Measurements from ENCODE around the gene TET1. TPM values are rescaled to one million over a fixed set of nuclear protein-coding genes. Genes with fewer than 3 reads are reported as not detected.

TET1 gene
- total and polyA plus RNA-seq, 2 experiments from 2014 or later: 37.2 to 90.5 TPM

DNA sequence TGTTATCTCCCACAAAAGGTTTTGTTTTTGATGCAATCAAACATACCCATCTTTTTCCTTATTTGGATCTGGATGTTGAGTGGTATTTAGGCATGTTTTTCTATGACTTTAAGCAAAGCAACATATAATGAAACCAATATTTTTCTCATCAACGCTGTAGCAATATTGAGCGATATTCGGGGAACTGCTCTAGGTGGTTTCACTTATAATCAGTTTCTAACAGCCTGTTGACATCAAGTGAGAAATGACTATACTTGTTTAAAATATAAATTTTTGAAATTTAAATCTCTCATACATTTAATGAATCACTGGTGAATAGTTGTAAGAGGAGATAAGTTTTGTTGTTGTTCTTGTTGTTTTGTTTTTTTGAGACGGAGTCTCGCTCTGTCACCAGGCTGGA is 108.1 kb downstream of the TET1 start:
- no peak overlapping the region for H3K4me3 Mint-ChIP-seq
- ATAC-seq (no peak), DNase-seq (ENCODE audit: low spot score) (no peak)
- Histone ChIP-seq H3F3A (replicated peaks; ENCODE audit: low read depth) (no peaks in the 10 kb centered on the region; the same call in 1 of the 2 replicates), H3K4me1 (ENCODE audit: insufficient read depth) (no peaks in the 10 kb centered on the region), H2AFZ (no peak overlapping the region), H3K36me3 (ENCODE audit: insufficient read depth) (peaks cover 33% of the 10 kb centered on the region), H4K20me1 (replicated peaks; ENCODE audit: insufficient read depth) (0 out of 2 replicates have a peak, but pooled peaks cover 4% of the 10 kb centered on the region), H3K27ac (ENCODE audit: low read depth) (0 out of 2 replicates have a peak overlapping the region, but pooled peaks have one; percentile 11), H3K4me2 (no peak overlapping the region), H3K79me2 (replicated peaks; ENCODE audit: insufficient read depth) (peaks cover 10% of the 10 kb centered on the region), H3K9me2 (ENCODE audit: insufficient read depth) (no peaks in the 10 kb centered on the region), H3K27me3 (ENCODE audit: insufficient read depth) (no peaks in the 10 kb centered on the region), H3K4me3 (no peak overlapping the region)
- no peaks in the 10 kb centered on the region; the same call in 2 of the 3 replicates for H3K9me3 Mint-ChIP-seq
- no peak overlapping the region for H3K27ac Mint-ChIP-seq
- H3K4me1 Mint-ChIP-seq: no peaks in the 10 kb centered on the region
- H3K36me3 Mint-ChIP-seq (ENCODE audit: low read depth): peaks cover 61% of the 10 kb centered on the region
- TF ChIP-seq ZNF114 (CRISPR knock-in tag; IDR thresholded peaks at IDR 0.05) (no peak), STAT1 (IDR thresholded peaks at IDR 0.05; ENCODE audit: unreplicated experiment) (no peak), ZNF331 (CRISPR knock-in tag; IDR thresholded peaks at IDR 0.05; ENCODE audit: low read depth) (no peak), EZH2phosphoT487 (IDR thresholded peaks at IDR 0.05; ENCODE audit: unreplicated experiment) (no peak), JUNB (IDR thresholded peaks at IDR 0.05; ENCODE audit: unreplicated experiment) (no peak), POLR2AphosphoS5 (IDR thresholded peaks at IDR 0.05; ENCODE audit: low read depth) (no peak), EZH2 (IDR thresholded peaks at IDR 0.05; ENCODE audit: low read depth, unreplicated experiment) (no peak), NANOG (IDR thresholded peaks at IDR 0.05; ENCODE audit: borderline replicate concordance) (no peak), CREB1 (CRISPR knock-in tag; IDR thresholded peaks at IDR 0.05; ENCODE audit: low read depth) (no peak)
- TF ChIP-seq, protein P1, sequence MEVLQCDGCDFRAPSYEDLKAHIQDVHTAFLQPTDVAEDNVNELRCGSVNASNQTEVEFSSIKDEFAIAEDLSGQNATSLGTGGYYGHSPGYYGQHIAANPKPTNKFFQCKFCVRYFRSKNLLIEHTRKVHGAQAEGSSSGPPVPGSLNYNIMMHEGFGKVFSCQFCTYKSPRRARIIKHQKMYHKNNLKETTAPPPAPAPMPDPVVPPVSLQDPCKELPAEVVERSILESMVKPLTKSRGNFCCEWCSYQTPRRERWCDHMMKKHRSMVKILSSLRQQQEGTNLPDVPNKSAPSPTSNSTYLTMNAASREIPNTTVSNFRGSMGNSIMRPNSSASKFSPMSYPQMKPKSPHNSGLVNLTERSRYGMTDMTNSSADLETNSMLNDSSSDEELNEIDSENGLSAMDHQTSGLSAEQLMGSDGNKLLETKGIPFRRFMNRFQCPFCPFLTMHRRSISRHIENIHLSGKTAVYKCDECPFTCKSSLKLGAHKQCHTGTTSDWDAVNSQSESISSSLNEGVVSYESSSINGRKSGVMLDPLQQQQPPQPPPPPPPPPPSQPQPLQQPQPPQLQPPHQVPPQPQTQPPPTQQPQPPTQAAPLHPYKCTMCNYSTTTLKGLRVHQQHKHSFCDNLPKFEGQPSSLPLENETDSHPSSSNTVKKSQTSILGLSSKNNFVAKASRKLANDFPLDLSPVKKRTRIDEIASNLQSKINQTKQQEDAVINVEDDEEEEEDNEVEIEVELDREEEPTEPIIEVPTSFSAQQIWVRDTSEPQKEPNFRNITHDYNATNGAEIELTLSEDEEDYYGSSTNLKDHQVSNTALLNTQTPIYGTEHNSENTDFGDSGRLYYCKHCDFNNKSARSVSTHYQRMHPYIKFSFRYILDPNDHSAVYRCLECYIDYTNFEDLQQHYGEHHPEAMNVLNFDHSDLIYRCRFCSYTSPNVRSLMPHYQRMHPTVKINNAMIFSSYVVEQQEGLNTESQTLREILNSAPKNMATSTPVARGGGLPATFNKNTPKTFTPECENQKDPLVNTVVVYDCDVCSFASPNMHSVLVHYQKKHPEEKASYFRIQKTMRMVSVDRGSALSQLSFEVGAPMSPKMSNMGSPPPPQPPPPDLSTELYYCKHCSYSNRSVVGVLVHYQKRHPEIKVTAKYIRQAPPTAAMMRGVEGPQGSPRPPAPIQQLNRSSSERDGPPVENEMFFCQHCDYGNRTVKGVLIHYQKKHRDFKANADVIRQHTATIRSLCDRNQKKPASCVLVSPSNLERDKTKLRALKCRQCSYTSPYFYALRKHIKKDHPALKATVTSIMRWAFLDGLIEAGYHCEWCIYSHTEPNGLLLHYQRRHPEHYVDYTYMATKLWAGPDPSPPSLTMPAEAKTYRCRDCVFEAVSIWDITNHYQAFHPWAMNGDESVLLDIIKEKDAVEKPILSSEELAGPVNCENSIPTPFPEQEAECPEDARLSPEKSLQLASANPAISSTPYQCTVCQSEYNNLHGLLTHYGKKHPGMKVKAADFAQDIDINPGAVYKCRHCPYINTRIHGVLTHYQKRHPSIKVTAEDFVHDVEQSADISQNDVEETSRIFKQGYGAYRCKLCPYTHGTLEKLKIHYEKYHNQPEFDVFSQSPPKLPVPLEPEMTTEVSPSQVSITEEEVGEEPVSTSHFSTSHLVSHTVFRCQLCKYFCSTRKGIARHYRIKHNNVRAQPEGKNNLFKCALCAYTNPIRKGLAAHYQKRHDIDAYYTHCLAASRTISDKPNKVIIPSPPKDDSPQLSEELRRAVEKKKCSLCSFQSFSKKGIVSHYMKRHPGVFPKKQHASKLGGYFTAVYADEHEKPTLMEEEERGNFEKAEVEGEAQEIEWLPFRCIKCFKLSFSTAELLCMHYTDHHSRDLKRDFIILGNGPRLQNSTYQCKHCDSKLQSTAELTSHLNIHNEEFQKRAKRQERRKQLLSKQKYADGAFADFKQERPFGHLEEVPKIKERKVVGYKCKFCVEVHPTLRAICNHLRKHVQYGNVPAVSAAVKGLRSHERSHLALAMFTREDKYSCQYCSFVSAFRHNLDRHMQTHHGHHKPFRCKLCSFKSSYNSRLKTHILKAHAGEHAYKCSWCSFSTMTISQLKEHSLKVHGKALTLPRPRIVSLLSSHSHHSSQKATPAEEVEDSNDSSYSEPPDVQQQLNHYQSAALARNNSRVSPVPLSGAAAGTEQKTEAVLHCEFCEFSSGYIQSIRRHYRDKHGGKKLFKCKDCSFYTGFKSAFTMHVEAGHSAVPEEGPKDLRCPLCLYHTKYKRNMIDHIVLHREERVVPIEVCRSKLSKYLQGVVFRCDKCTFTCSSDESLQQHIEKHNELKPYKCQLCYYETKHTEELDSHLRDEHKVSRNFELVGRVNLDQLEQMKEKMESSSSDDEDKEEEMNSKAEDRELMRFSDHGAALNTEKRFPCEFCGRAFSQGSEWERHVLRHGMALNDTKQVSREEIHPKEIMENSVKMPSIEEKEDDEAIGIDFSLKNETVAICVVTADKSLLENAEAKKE (CRISPR knock-in tag; IDR thresholded peaks at IDR 0.05): no peak
- TF ChIP-seq, protein P2, sequence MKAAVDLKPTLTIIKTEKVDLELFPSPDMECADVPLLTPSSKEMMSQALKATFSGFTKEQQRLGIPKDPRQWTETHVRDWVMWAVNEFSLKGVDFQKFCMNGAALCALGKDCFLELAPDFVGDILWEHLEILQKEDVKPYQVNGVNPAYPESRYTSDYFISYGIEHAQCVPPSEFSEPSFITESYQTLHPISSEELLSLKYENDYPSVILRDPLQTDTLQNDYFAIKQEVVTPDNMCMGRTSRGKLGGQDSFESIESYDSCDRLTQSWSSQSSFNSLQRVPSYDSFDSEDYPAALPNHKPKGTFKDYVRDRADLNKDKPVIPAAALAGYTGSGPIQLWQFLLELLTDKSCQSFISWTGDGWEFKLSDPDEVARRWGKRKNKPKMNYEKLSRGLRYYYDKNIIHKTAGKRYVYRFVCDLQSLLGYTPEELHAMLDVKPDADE (IDR thresholded peaks at IDR 0.05): no peak
- TF ChIP-seq, protein P3, sequence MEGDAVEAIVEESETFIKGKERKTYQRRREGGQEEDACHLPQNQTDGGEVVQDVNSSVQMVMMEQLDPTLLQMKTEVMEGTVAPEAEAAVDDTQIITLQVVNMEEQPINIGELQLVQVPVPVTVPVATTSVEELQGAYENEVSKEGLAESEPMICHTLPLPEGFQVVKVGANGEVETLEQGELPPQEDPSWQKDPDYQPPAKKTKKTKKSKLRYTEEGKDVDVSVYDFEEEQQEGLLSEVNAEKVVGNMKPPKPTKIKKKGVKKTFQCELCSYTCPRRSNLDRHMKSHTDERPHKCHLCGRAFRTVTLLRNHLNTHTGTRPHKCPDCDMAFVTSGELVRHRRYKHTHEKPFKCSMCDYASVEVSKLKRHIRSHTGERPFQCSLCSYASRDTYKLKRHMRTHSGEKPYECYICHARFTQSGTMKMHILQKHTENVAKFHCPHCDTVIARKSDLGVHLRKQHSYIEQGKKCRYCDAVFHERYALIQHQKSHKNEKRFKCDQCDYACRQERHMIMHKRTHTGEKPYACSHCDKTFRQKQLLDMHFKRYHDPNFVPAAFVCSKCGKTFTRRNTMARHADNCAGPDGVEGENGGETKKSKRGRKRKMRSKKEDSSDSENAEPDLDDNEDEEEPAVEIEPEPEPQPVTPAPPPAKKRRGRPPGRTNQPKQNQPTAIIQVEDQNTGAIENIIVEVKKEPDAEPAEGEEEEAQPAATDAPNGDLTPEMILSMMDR (conservative IDR thresholded peaks at IDR 0.05; ENCODE audit: low read depth in 2 of 2): no peak
- TF ChIP-seq, protein P4, sequence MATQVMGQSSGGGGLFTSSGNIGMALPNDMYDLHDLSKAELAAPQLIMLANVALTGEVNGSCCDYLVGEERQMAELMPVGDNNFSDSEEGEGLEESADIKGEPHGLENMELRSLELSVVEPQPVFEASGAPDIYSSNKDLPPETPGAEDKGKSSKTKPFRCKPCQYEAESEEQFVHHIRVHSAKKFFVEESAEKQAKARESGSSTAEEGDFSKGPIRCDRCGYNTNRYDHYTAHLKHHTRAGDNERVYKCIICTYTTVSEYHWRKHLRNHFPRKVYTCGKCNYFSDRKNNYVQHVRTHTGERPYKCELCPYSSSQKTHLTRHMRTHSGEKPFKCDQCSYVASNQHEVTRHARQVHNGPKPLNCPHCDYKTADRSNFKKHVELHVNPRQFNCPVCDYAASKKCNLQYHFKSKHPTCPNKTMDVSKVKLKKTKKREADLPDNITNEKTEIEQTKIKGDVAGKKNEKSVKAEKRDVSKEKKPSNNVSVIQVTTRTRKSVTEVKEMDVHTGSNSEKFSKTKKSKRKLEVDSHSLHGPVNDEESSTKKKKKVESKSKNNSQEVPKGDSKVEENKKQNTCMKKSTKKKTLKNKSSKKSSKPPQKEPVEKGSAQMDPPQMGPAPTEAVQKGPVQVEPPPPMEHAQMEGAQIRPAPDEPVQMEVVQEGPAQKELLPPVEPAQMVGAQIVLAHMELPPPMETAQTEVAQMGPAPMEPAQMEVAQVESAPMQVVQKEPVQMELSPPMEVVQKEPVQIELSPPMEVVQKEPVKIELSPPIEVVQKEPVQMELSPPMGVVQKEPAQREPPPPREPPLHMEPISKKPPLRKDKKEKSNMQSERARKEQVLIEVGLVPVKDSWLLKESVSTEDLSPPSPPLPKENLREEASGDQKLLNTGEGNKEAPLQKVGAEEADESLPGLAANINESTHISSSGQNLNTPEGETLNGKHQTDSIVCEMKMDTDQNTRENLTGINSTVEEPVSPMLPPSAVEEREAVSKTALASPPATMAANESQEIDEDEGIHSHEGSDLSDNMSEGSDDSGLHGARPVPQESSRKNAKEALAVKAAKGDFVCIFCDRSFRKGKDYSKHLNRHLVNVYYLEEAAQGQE (IDR thresholded peaks at IDR 0.05; ENCODE audit: unreplicated experiment): no peak
- H3K27me3 Mint-ChIP-seq (ENCODE audit: insufficient read depth, low read depth, poor library complexity): no peaks in the 10 kb centered on the region

Measured in GM23338 (cell line).